DND-41 (cell line): ENCODE data around the gene SETX.

Experiments
- CTCF ChIP-seq: IDR thresholded peaks from 2 replicates; pipeline ENCODE4 v1.5.1; 2012; ENCODE audit warnings: borderline replicate concordance, low read length, moderate library complexity, mild to moderate bottlenecking; ENCODE audit not compliant: poor library complexity, severe bottlenecking; ENCODE audit errors: extremely low read depth
- EZH2 ChIP-seq: IDR thresholded peaks from 3 replicates; pipeline ENCODE4 v1.6.1; 2012; ENCODE audit warnings: borderline replicate concordance, low read depth, mild to moderate bottlenecking, moderate library complexity, low read length, inconsistent platforms; ENCODE audit not compliant: severe bottlenecking

- TF ChIP-seq CTCF (no peak), EZH2 (no peak)
These were observed 36.7 kb upstream of the SETX start for GRCh38 chr9:132391449-132391848.
